ENCODE measurements around the gene RHOF. TPM values are rescaled to one million over a fixed set of nuclear protein-coding genes. Genes with fewer than 3 reads are reported as not detected.

RHOF gene
- total and polyA plus RNA-seq, 2 of the 8 experiments (the other 6 are each of a cell fraction or from before 2014, with no cell fraction given): 23.8 to 31.9 TPM

GRCh38 chr12:121769831-121770301, 23.6 kb downstream of the RHOF start (continued):
- TF ChIP-seq YY1 (IDR thresholded peaks at IDR 0.05; ENCODE audit: low read depth, low read length) (no peak), PHF8 (conservative IDR thresholded peaks at IDR 0.05; ENCODE audit: low read depth, low read length) (no peak), RNF2 (IDR thresholded peaks at IDR 0.05; ENCODE audit: borderline replicate concordance, low read depth, low read length, missing control alignments, poor library complexity, severe bottlenecking) (no peak), SUZ12 (IDR thresholded peaks at IDR 0.05; ENCODE audit: low read length) (no peak), GTF2F1 (IDR thresholded peaks at IDR 0.05; ENCODE audit: borderline replicate concordance, low read depth, low read length) (no peak)
